MM.1S (cell line): ENCODE data around the gene SLC35G6.
"Not testable (repeated sequence)": the region's sequence is repeated elsewhere in the genome, so short reads cannot be mapped to it uniquely, and the experiment has no call there.

Source experiments
- EZH2 ChIP-seq: fragments of 300-600 bp; sonication (generic); optimal IDR thresholded peaks from 2 replicates; pipeline ENCODE3; 2017; ENCODE audit warnings: low read depth, mild to moderate bottlenecking, antibody characterized with exemption, low read length, mixed read lengths
- EZH2phosphoT487 ChIP-seq: fragments of 300-600 bp; sonication (generic); IDR thresholded peaks from 2 replicates; pipeline ENCODE4 v1.6.1; 2018; ENCODE audit warnings: antibody characterized with exemption, low read length
- TF ChIP-seq, protein P1 (sequence below): fragments of 300-600 bp; sonication (generic); IDR thresholded peaks from 2 replicates; pipeline ENCODE4 v1.5.1; 2016; ENCODE audit warnings: antibody characterized with exemption, low read length, mixed read lengths

GRCh38 chr17:7481275-7481674, at the start of gene SLC35G6:
- TF ChIP-seq EZH2, EZH2phosphoT487: not testable (repeated sequence)
- TF ChIP-seq, protein P1, sequence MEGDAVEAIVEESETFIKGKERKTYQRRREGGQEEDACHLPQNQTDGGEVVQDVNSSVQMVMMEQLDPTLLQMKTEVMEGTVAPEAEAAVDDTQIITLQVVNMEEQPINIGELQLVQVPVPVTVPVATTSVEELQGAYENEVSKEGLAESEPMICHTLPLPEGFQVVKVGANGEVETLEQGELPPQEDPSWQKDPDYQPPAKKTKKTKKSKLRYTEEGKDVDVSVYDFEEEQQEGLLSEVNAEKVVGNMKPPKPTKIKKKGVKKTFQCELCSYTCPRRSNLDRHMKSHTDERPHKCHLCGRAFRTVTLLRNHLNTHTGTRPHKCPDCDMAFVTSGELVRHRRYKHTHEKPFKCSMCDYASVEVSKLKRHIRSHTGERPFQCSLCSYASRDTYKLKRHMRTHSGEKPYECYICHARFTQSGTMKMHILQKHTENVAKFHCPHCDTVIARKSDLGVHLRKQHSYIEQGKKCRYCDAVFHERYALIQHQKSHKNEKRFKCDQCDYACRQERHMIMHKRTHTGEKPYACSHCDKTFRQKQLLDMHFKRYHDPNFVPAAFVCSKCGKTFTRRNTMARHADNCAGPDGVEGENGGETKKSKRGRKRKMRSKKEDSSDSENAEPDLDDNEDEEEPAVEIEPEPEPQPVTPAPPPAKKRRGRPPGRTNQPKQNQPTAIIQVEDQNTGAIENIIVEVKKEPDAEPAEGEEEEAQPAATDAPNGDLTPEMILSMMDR, result not testable (repeated sequence)
